ENCODE results near the gene CARD18. TPM values are rescaled to one million over a fixed set of nuclear protein-coding genes. Genes with fewer than 3 reads are reported as not detected.

Gene CARD18
- total RNA-seq: 37.0 TPM

GRCh38 chr11:105139669-105140068, at the start of gene CARD18:
Gene CARD18, minus strand, starts transcription at chr11:105139769. Its CDS starts 43 bp downstream, at chr11:105139726.
- DNase-seq: no peak

GRCh38 chr11:105183987-105184386, 44.4 kb upstream of the CARD18 start:
- DNase-seq: no peak

- DNase-seq: no peak
Observed at GRCh38 chr11:105183426-105183825, 43.9 kb upstream of the CARD18 start.

GRCh38 chr11:105181521-105181920, 42.0 kb upstream of the CARD18 start:
- DNase-seq: no peak

GRCh38 chr11:105181100-105181499, 41.5 kb upstream of the CARD18 start:
- DNase-seq: no peak

GRCh38 chr11:105179542-105180278, 40.1 kb upstream of the CARD18 start:
- no peak for DNase-seq

GRCh38 chr11:105177658-105178057, 38.1 kb upstream of the CARD18 start:
- peak; percentile 24 for DNase-seq

- no peak for DNase-seq
Observed at GRCh38 chr11:105168457-105168856, 28.9 kb upstream of the CARD18 start.

GRCh38 chr11:105167244-105167643, 27.7 kb upstream of the CARD18 start:
- DNase-seq: no peak

GRCh38 chr11:105164208-105164607, 24.6 kb upstream of the CARD18 start:
- no peak for DNase-seq

- DNase-seq: no peak
Observed at GRCh38 chr11:105162506-105162905, 22.9 kb upstream of the CARD18 start.

- no peak for DNase-seq
Observed at GRCh38 chr11:105158436-105158835, 18.9 kb upstream of the CARD18 start.

GRCh38 chr11:105156720-105157119, 17.2 kb upstream of the CARD18 start:
- no peak for DNase-seq

- DNase-seq: no peak
Observed at GRCh38 chr11:105156231-105156630, 16.7 kb upstream of the CARD18 start.

GRCh38 chr11:105155679-105156078, 16.1 kb upstream of the CARD18 start:
- no peak for DNase-seq

GRCh38 chr11:105153392-105153791, 13.8 kb upstream of the CARD18 start:
- DNase-seq: no peak

GRCh38 chr11:105152560-105152959, 13.0 kb upstream of the CARD18 start:
- DNase-seq: no peak

- no peak for DNase-seq
Observed at GRCh38 chr11:105152021-105152512, 12.5 kb upstream of the CARD18 start.

- no peak for DNase-seq
Observed at GRCh38 chr11:105149477-105149876, 9.9 kb upstream of the CARD18 start.

- DNase-seq: no peak
Observed at GRCh38 chr11:105148241-105148640, 8.7 kb upstream of the CARD18 start.

- DNase-seq: no peak
Observed at GRCh38 chr11:105144887-105145286, 5.3 kb upstream of the CARD18 start.

- no peak for DNase-seq
Observed at GRCh38 chr11:105142167-105142566, 2.6 kb upstream of the CARD18 start.

GRCh38 chr11:105137286-105137685, 2.3 kb downstream of the CARD18 start:
- no peak for DNase-seq

GRCh38 chr11:105135883-105136282, 3.7 kb downstream of the CARD18 start:
- no peak for DNase-seq

Data from skin of body (tissue), 2 donors.